HG03025 (cell line): ENCODE results near the gene DNAAF1.
"Not testable (repeated sequence)": the region's sequence is repeated elsewhere in the genome, so short reads cannot be mapped to it uniquely, and the experiment has no call there.

Experiments
- ATAC-seq: cut with Tn5 transposase; IDR thresholded peaks from one replicate; pipeline ENCODE4 v1.9.1; 2021; ENCODE audit warnings: mild to moderate bottlenecking, moderate library complexity; ENCODE audit not compliant: unreplicated experiment, low FRiP score

The DNAAF1 gene

DNA sequence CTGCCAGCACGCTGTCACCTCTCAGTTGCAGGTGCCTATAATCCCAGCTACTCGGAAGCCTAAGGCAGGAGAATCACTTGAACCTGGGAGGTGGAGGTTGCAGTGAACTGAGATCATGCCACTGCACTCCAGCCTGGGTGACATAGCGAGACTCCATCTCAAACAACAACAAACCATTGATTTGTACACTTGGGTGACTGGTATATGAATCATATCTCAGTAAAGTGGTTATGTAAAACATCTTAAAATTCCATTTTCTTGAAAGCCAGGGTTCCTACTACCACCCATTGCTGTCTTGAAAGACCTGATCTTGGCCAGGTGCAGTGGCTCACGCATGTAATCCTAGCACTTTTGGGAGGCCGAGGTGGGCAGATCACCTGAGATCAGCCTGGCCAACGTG, 60.0 kb downstream of the DNAAF1 start:
- not testable (repeated sequence) for ATAC-seq

DNA sequence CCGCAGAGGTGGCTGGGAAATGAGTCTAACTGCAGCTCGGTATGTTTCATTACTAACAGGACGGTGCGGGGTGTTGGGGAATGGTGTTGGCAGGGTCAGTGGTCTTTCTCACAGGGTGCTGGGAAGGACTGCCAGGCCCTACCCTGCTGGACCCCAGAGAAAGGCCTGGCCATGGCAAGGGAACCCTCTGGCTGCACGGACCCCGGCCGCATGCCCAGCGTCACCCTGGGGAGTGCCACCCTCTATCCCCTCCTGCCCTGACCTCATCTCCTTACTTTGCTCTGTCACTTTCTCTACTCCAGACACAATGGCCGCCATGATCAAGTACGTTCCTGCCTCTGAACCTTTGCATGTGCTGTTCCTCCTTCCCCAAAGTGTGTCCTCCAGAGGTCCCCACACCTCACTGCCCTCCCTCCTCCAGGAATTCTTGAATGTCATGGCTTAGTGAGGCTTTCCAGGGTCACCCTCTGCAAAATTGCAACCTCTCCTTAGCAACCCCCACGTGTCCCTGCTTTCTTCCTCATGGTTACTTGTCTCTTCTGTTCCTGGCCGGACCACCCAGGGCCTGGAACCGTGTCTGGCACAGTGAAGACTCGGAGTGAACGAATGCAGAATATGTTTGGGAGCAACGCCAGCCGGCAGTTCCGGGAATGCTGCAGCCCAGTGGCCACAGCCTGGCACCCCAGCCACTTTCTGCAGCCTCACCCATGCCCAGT, 61.0 kb downstream of the DNAAF1 start:
- no peak for ATAC-seq

DNA sequence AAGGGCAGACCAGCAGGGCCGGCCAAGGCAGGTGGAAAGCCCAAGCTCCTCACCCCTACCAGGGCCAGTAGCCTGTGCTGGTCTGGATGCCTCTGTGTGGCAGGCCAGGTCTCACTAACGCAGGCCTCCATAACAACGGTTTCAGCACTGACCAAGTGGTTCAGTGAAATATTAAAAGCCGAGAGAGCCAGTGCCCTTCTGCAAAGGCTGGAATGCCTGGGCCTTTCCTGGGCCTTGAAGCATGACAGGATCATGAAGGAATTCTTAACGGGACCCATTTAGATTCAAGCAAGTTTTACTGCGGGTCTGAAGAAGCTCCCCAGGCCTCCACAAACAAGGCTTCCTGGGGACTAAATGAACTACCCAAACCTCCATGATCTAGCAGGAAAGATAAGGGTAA, 62.1 kb downstream of the DNAAF1 start:
- ATAC-seq: no peak

DNA sequence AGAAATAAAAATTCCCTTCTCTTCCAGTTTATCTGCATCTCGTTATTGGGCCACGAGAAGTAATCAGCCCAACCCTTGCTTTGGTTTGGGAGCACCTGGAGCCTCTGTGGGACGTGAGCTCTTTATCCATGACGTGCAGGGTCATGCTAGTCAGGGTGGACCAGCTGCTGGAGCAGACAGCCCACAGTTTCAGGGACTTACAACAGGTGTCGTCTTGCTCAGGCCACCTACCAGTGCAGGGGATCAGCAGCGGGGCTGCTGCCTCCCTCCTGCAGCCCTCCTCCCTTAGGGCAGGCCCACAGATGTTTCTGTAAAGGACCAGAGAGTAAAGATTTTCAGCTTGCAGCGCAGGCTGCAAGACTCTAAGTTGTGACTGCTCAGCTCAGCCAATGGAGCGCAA, 62.8 kb downstream of the DNAAF1 start:
- no peak for ATAC-seq

DNA sequence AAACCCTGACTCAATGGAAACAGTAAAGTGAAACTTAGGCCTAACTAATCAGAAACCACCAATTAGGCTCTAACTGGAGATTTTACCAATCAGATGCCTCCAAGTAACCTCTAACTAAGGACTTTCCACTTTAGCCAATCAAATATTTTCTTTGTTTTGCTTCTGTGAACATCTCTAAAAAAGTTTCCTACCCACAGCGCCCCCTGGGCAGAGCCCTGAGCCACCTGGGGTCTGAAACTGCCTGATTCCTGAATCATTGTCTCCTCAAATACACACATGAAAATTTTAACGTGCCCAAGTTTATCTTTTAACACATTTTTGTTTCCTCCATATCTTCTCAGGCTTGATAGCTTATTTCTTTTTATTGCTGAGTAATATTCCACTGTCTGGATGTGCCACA, 64.9 kb downstream of the DNAAF1 start:
- no peak for ATAC-seq

DNA sequence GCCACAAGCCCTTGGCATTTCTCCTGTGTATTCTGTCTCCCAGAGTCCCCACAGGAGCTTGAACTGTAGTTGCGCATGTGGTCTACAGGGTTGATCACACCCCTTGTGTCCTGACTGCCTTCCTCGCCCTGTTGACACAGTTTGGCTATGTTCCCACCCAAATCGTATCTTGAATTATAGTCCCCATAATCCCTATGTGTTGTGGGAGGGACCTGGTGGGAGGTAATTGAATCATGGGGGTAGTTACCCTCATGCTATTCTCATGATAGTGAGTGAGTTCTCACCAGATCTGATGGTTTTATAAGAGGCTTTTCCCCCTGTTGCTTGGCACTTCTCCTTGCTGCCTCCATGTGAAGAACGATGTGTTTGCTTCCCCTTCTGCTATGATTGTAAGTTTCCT, 67.0 kb downstream of the DNAAF1 start:
- ATAC-seq: no peak

DNA sequence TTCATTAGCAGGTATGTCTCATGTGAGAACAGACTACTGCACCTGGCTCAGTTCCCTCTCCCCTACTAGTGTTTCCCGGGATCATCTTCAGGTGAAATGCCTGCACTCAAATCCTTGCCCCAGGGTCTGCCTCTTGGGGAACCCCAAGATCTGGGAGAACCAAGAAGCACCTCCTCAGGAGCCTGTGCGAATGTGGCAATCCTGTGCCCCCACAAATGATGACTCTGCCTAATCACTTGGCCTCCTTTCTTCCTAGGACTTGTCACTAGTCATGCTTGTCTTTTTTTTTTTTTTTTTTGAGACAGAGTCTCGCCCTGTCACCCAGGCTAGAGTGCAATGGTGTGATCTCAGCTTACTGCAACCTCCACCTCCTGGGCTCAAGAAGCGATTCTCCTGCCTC, 67.5 kb downstream of the DNAAF1 start:
- ATAC-seq: no peak

DNA sequence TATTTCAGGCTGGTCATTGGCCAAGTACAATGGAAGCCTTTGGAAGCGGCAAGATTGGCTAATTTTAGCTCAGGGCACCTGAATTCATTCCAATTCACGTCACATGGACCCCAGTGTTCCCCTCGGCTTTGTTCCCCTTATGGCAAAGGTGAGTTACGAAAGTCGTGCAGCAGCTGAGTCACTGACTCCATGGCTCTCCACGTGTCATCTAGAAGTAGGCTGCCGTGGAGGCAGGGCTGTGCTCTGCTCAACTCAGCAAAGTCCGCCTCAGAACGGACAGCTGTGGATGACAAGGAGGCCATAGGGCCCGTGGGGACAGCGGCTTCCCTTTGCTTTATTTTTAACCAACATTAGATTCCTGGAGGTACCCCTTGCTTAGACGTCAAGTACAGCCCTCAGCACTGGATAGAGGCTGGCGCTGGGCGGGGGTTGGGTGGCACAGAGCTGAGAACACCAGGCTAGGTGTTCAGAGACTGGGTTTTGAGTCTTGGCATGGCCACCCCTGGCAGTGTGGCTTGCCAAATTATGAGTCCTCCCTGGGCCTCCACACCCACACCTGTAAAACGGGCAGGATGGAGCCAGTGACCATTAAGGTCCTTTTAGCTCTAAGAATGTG, 69.5 kb downstream of the DNAAF1 start:
- ATAC-seq: no peak

DNA sequence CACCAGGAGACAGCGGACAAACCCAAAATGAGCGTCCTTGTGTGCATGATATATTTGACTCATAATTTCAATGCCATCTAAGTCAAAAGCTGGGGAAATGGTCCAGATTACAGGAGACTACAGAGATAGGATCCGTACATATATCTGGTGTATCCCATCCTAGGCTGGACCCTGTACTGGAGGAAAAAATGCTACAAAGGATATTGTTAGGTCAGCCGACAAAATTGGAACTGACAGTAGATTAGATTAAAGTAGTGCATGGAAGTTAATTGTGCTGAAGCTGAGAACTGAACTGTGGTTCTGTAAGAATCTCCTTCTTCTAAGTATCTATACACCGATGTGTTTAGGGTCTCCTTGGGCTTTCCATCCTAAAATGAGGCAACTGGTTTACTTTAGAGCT, 70.4 kb downstream of the DNAAF1 start:
- ATAC-seq: no peak

DNA sequence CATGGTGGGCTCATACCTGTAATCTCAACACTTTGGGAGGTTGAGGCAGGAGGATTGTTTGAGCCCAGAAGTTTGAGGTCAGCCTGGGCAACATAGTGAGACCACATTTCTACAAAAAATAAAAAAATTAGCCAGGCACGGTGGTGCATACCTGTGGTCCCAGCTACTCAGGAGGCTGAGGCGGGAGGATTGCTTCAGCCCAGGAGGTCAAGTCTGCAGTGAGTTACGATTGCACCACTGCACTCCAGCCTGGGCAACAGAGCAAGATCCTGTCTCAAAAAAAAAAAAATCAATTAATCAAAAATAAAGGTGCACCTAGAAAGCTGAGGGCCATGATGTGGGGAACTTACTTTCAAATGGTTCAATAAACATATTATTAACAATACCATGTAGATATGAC, 71.0 kb downstream of the DNAAF1 start:
- not testable (repeated sequence) for ATAC-seq

DNA sequence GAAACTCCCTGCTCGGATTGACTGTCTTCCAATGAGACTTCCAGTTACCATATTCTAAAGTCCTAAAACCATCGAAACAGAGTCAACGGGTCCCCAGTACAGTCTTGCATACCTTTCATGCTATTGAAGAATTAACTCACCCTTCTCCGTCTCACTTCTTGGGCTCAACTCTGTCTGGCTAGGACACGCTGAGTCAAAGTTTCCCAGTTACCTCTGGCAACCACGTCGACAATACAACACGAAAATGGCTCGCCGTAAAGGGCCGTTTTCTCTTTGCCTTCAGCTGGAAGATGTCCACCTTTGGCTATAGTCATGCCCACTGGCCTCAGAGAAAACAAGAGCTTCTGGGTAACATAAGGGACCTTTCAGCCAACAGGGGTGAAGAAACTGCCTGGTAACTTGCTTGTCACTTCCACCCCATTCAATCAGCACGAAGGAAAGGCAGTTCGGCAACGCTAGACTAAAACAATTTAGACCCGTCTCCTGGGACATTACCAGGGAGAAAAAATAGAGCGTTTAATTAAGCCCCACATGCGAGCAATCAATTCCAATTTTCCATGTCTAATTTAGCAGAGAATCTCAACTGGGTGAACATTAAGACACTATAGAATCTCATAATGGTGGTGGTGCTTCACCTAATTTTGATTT, 73.2 kb downstream of the DNAAF1 start:
- no peak for ATAC-seq

DNA sequence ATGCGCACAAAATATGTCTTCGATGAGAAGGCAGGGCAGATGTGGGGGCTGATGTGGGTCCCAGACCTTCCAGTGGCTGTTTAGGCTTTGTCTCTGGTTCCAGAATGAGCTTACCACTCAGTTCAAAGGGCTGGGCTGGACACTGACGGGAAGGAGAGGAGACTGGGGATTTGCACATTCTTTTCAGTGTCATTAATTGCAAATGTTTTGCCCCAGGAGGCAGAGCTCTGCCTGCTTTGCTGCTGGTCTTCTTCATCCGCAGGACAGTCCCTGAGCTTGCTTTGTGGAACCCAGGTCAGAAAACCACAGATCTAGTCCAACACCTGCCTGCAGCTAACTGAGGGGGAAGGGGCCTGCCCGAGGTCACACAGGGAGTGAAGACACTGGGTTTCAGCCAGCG, 73.8 kb downstream of the DNAAF1 start:
- no peak for ATAC-seq

DNA sequence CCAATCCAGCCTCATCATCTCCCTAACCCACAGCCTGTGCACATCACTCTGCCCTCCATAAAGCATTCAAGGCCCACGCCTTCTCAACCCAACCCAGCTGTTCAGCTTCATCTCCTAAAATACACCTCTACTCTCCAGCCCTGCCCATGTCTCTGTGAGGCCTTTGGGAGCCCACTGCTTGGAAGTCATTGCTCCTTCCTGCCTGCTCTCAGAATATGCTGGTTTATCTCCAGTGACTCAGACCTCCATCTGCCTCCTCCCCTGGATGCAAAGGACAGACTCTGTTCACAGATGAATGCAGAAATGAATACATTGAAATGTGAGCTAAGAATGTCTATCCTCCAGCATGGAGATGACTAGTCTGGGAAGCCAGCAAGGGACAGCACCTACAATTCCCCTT, 75.7 kb downstream of the DNAAF1 start:
- no peak for ATAC-seq

DNA sequence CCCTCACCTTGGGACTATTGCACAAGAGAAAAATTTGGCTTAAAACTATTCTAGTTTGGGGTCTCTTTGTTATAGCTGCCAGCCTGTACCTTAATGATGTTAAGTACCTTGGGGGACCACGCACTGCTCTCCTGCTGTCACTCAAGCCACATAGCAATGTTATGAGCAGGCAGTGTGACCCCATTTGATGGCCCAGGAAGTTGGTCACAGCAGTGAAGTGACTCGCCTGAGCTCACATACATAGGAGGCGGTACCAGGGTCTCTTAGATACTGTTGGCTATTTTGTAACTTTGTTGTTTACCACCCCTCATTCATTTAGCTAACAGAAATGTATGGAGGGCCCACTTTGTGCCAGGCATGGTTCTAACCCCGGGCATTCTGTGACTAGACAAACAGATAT, 78.3 kb downstream of the DNAAF1 start:
- no peak for ATAC-seq

DNA sequence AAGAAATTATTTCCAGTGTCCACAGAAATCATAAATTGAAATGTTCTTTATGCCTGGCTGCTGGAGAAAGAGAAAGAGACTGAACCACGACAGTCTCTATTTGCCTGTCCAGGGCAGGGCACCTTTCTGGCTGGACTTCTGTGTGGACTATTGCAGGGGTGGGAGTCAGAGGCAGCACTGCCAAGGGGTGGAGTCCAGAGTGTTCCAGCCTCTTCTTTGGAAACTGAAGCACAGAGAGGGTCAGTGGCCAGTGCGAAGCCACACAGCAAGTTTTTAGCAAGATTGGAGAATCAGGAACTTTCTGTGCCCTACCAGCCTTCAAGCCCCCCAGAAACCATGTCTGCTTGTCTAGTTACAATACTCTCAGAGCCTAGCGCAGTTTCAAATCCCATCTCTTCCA, 79.4 kb downstream of the DNAAF1 start:
- no peak for ATAC-seq

DNA sequence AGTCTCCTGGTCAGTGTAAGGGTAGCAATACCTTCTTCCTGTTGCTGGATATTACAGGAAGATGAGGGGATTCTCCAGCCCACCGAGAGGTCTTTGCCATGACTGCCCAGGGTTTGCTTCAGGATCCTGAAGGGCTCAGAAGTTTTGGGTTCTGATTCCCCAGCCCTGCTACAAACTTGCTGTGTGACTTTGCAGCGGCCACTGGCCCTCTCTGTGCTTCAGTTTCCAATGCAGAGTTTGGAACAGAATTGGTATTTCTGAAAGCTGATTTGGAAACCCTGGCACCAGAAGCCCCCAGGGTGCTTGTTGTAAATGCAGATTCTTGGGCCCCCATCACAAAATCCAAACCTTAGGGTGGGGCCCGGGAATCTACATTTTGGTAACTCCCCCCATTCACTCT, 80.0 kb downstream of the DNAAF1 start:
- no peak for ATAC-seq

DNA sequence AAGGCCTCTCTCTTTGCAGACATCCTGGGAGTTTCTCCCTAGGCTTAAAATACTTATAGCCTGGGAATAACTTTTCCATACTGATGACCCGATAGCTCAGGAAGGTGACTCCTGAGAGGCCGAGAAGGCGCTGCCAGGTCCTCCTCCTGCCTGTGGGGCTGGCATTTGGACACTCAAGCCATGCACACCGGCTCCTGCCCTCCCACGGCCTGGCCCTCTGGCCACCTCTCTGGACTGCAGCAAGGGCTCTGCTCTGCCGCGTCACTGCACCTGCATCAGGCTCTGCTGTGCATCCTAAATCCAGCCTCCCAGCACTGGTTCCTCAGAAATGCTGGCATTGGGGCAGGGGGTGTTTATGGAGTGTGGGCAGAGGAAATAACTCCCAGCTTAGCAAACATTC, 80.5 kb downstream of the DNAAF1 start:
- no peak for ATAC-seq

DNA sequence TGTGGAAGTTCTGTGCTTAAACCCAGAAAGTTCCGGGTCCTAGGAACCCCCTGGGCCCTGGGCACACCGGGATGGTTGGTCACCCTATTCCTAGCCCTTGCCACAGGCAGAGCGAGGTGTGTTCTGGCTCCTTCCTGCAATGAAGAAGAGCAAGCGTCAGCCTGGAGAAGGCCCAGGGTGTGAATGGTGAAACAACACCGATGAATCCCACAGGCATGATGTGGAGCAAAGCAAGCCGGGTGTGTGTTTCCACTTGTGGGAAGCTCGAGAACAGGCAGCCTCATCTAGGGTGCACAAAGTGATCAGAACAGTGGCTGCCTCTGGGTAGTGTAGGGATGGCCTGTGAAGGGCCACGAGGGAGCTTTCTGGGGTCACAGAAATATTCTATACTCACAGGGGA, 80.9 kb downstream of the DNAAF1 start:
- no peak for ATAC-seq
